RPMI8226 (cell line): Measurements from ENCODE around the gene CRADD.
"Not testable (repeated sequence)": the region's sequence is repeated elsewhere in the genome, so short reads cannot be mapped to it uniquely, and the experiment has no call there.

Experiments
- DNase-seq: peaks from one replicate; pipeline ENCODE4 v3.0.0-alpha.2; 2015

CRADD gene

GRCh38 chr12:93851257-93851671 lies 174.1 kb downstream of the CRADD start:
- no peak for DNase-seq

GRCh38 chr12:93852173-93852591 lies 175.0 kb downstream of the CRADD start:
- no peak for DNase-seq

- no peak for DNase-seq
These were observed 176.7 kb downstream of the CRADD start for GRCh38 chr12:93853698-93854478.

- DNase-seq = no peak
These were observed 178.1 kb downstream of the CRADD start for GRCh38 chr12:93855261-93855660.

- DNase-seq = no peak
These were observed 179.4 kb downstream of the CRADD start for GRCh38 chr12:93856611-93857010.

GRCh38 chr12:93857279-93857938 lies 180.2 kb downstream of the CRADD start:
- no peak for DNase-seq

GRCh38 chr12:93857991-93858447 lies 180.8 kb downstream of the CRADD start:
- no peak for DNase-seq

- DNase-seq = no peak
These were observed 183.6 kb downstream of the CRADD start for GRCh38 chr12:93860668-93861373.

- no peak for DNase-seq
These were observed 185.2 kb downstream of the CRADD start for GRCh38 chr12:93862424-93862823.

- DNase-seq = no peak
These were observed 188.6 kb downstream of the CRADD start for GRCh38 chr12:93865751-93866150.

GRCh38 chr12:93868771-93869170 lies 191.6 kb downstream of the CRADD start:
- DNase-seq = no peak

- no peak for DNase-seq
These were observed 193.0 kb downstream of the CRADD start for GRCh38 chr12:93870020-93870795.

- not testable (repeated sequence) for DNase-seq
These were observed 194.4 kb downstream of the CRADD start for GRCh38 chr12:93871566-93871965.

- no peak for DNase-seq
These were observed 196.4 kb downstream of the CRADD start for GRCh38 chr12:93873561-93873960.

- no peak for DNase-seq
These were observed 198.0 kb downstream of the CRADD start for GRCh38 chr12:93875157-93875556.

GRCh38 chr12:93876360-93876759 lies 199.2 kb downstream of the CRADD start:
- DNase-seq = no peak

- DNase-seq = no peak
These were observed 200.3 kb downstream of the CRADD start for GRCh38 chr12:93877446-93877845.

- DNase-seq = no peak
These were observed 202.6 kb downstream of the CRADD start for GRCh38 chr12:93879476-93880421.

- no peak for DNase-seq
These were observed 203.8 kb downstream of the CRADD start for GRCh38 chr12:93880853-93881522.

GRCh38 chr12:93882763-93883162 lies 205.6 kb downstream of the CRADD start:
- DNase-seq = no peak
